NCI-H2029 (cell line): ENCODE measurements around the gene DLG2.

Experiments used
- DNase-seq: peaks from one replicate; lab custom pipeline; 2025; lab: John Stamatoyannopoulos, UW

Gene DLG2

GRCh38 chr11:83847467-83848034, 1779.6 kb downstream of the DLG2 start:
- no peak for DNase-seq

GRCh38 chr11:83845797-83846196, 1781.3 kb downstream of the DLG2 start:
- DNase-seq = no peak

GRCh38 chr11:83840326-83840725, 1786.8 kb downstream of the DLG2 start:
- DNase-seq = no peak

- no peak for DNase-seq
Measured at GRCh38 chr11:83836883-83837654, 1790.1 kb downstream of the DLG2 start.

GRCh38 chr11:83836065-83836464, 1791.1 kb downstream of the DLG2 start:
- DNase-seq = no peak

- DNase-seq = no peak
Measured at GRCh38 chr11:83835423-83835822, 1791.7 kb downstream of the DLG2 start.

- DNase-seq = no peak
Measured at GRCh38 chr11:83831929-83832328, 1795.2 kb downstream of the DLG2 start.

GRCh38 chr11:83827940-83828554, 1799.1 kb downstream of the DLG2 start:
- no peak for DNase-seq

- no peak for DNase-seq
Measured at GRCh38 chr11:83827520-83827919, 1799.6 kb downstream of the DLG2 start.

GRCh38 chr11:83826078-83826477, 1801.1 kb downstream of the DLG2 start:
- no peak for DNase-seq

- no peak for DNase-seq
Measured at GRCh38 chr11:83823461-83824025, 1803.6 kb downstream of the DLG2 start.

- DNase-seq = peak; percentile 39
Measured at GRCh38 chr11:83819931-83820549, 1807.1 kb downstream of the DLG2 start.

- no peak for DNase-seq
Measured at GRCh38 chr11:83818349-83818748, 1808.8 kb downstream of the DLG2 start.

- DNase-seq = no peak
Measured at GRCh38 chr11:83816572-83817187, 1810.5 kb downstream of the DLG2 start.

GRCh38 chr11:83815736-83816135, 1811.4 kb downstream of the DLG2 start:
- DNase-seq = no peak

GRCh38 chr11:83813296-83813695, 1813.8 kb downstream of the DLG2 start:
- no peak for DNase-seq

- DNase-seq = no peak
Measured at GRCh38 chr11:83809274-83809673, 1817.9 kb downstream of the DLG2 start.

- DNase-seq = no peak
Measured at GRCh38 chr11:83801799-83802198, 1825.3 kb downstream of the DLG2 start.

- DNase-seq = no peak
Measured at GRCh38 chr11:83793310-83793709, 1833.8 kb downstream of the DLG2 start.

- DNase-seq = no peak
Measured at GRCh38 chr11:83791557-83791956, 1835.6 kb downstream of the DLG2 start.

GRCh38 chr11:83785942-83786341, 1841.2 kb downstream of the DLG2 start:
- no peak for DNase-seq

GRCh38 chr11:83784419-83784818, 1842.7 kb downstream of the DLG2 start:
- no peak for DNase-seq
